NCI-H1436 (cell line): Measurements from ENCODE around the gene GALNT2.

Experiments
- DNase-seq: peaks from one replicate; lab custom pipeline; 2025; lab: John Stamatoyannopoulos, UW

The GALNT2 gene

GRCh38 chr1:230210981-230211336 is 143.9 kb downstream of the GALNT2 start:
- DNase-seq = no peak

GRCh38 chr1:230211436-230212145 is 144.6 kb downstream of the GALNT2 start:
- no peak for DNase-seq

GRCh38 chr1:230212405-230212936 is 145.4 kb downstream of the GALNT2 start:
- no peak for DNase-seq

- DNase-seq = no peak
Measured at GRCh38 chr1:230215031-230215430, 148.0 kb downstream of the GALNT2 start.

GRCh38 chr1:230215529-230215928 is 148.5 kb downstream of the GALNT2 start:
- DNase-seq = no peak

GRCh38 chr1:230216896-230217295 is 149.9 kb downstream of the GALNT2 start:
- DNase-seq = no peak

- DNase-seq = no peak
Measured at GRCh38 chr1:230218667-230219066, 151.6 kb downstream of the GALNT2 start.

- no peak for DNase-seq
Measured at GRCh38 chr1:230219174-230220067, 152.4 kb downstream of the GALNT2 start.

- DNase-seq = no peak
Measured at GRCh38 chr1:230220478-230220877, 153.4 kb downstream of the GALNT2 start.

- no peak for DNase-seq
Measured at GRCh38 chr1:230220907-230221306, 153.9 kb downstream of the GALNT2 start.

GRCh38 chr1:230222678-230223077 is 155.6 kb downstream of the GALNT2 start:
- no peak for DNase-seq

- no peak for DNase-seq
Measured at GRCh38 chr1:230224101-230224960, 157.3 kb downstream of the GALNT2 start.

- no peak for DNase-seq
Measured at GRCh38 chr1:230226007-230226800, 159.2 kb downstream of the GALNT2 start.

- no peak for DNase-seq
Measured at GRCh38 chr1:230226814-230227213, 159.8 kb downstream of the GALNT2 start.

- DNase-seq = no peak
Measured at GRCh38 chr1:230228236-230228897, 161.3 kb downstream of the GALNT2 start.

- no peak for DNase-seq
Measured at GRCh38 chr1:230230273-230230672, 163.2 kb downstream of the GALNT2 start.

- DNase-seq = no peak
Measured at GRCh38 chr1:230230948-230231773, 164.1 kb downstream of the GALNT2 start.

- DNase-seq = no peak
Measured at GRCh38 chr1:230231774-230232145, 164.7 kb downstream of the GALNT2 start.

- DNase-seq = no peak
Measured at GRCh38 chr1:230232371-230232771, 165.3 kb downstream of the GALNT2 start.

GRCh38 chr1:230233786-230234185 is 166.7 kb downstream of the GALNT2 start:
- DNase-seq = no peak
